Measurements from ENCODE around the gene SERP2. TPM values are rescaled to one million over a fixed set of nuclear protein-coding genes. Genes with fewer than 3 reads are reported as not detected.

Gene SERP2
- total RNA-seq, 1 donor from 2014 or later: 22.3 TPM

DNA sequence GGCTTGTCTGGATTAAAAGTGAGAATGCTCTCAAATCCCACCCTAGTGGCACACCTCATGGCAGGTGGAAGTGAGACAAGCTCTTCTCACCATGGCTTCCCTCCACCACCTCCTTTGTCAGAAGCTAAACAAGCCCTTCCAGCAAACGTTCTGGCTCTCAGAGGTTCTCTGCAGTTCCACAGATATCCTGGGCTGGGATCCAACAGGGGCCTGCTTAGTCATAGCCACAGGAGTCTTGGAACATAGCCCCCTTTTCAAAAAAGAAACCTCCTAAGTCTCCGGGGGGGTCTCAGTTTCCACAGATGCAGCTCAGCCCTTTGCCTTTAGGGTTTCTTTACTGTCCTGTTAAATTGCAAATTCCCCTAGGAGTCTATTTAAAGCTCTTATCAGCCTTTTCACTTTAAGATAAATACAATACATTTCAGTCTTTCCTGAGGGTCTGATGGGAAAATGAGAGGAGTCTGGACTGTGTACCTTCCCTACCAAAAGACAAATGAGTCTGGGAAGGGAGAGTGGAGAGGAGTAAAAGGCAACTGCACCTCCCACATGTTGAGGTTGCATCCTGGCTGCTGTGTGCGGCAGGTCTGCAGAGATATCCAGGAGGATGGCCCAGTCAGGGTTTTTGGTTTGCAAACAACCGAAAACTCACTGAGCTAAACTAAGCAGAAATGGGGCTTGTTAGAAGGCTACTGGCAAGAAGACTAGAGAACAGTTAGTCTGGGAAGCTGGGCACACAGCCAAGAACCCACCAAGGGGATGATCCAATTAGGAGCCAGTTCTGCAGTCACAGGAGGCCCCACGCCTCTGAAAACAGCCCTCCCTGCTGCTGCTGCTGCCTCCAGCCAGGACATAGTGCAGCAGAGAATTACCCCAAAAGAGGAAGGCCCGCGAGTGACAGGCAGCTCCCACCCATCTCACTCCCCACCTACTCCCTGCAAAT lies 41.4 kb upstream of the SERP2 start:
- H3K4me3 Mint-ChIP-seq (ENCODE audit: unreplicated experiment): peak overlapping the region; percentile 28
- peak overlapping the region; percentile 53 for H3K27ac Mint-ChIP-seq (ENCODE audit: unreplicated experiment)
- peaks cover 5% of the 10 kb centered on the region for H3K36me3 Mint-ChIP-seq (ENCODE audit: unreplicated experiment)
- TF ChIP-seq, protein P1, sequence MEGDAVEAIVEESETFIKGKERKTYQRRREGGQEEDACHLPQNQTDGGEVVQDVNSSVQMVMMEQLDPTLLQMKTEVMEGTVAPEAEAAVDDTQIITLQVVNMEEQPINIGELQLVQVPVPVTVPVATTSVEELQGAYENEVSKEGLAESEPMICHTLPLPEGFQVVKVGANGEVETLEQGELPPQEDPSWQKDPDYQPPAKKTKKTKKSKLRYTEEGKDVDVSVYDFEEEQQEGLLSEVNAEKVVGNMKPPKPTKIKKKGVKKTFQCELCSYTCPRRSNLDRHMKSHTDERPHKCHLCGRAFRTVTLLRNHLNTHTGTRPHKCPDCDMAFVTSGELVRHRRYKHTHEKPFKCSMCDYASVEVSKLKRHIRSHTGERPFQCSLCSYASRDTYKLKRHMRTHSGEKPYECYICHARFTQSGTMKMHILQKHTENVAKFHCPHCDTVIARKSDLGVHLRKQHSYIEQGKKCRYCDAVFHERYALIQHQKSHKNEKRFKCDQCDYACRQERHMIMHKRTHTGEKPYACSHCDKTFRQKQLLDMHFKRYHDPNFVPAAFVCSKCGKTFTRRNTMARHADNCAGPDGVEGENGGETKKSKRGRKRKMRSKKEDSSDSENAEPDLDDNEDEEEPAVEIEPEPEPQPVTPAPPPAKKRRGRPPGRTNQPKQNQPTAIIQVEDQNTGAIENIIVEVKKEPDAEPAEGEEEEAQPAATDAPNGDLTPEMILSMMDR (IDR thresholded peaks at IDR 0.05; ENCODE audit: partially characterized antibody, unreplicated experiment): no peak
- H3K4me1 Mint-ChIP-seq (ENCODE audit: low read depth, unreplicated experiment): peaks cover 12% of the 10 kb centered on the region
- peaks cover 8% of the 10 kb centered on the region for H3K9me3 Mint-ChIP-seq (ENCODE audit: unreplicated experiment)
- H3K27me3 Mint-ChIP-seq (ENCODE audit: unreplicated experiment): no peaks in the 10 kb centered on the region
- DNase-seq: peak; percentile 43

DNA sequence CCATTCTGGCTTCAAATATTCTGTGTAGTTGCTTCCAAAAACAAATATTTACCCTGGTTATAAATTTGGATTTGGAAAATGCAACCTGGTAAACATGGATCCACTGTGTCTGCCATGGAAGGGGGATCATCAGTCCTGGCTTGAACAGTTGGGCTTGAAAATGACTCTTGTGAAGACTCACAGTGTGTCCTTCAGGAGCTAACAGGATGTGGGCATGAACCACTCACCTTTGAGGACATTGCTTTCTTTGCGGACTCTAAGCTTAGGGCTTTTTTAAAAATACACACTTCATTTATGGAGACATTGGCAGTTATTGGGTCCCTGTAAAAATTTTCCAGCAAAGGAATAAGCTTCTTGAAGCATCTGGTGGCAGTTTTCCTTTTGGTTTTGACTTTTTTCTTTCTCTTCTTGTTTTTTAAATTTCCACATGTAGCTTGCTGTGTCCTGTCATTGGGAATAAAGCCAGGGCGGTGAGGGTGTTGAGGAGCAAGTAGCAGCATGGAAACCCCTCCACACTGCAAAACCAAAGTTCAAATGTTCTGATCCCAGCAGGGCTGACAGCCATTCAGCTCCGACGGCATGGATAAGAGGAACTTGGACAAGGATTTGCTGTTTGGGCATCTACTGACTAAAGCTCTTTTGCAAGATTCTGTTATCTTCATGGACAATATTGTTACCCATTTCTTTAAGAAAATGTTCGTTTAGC lies 39.5 kb upstream of the SERP2 start:
- Mint-ChIP-seq H3K36me3 (ENCODE audit: unreplicated experiment) (peaks cover under 1% of the 10 kb centered on the region), H3K4me3 (ENCODE audit: unreplicated experiment) (no peak overlapping the region), H3K27ac (ENCODE audit: unreplicated experiment) (no peak overlapping the region), H3K27me3 (ENCODE audit: unreplicated experiment) (peaks cover 6% of the 10 kb centered on the region), H3K9me3 (ENCODE audit: unreplicated experiment) (peaks cover 2% of the 10 kb centered on the region), H3K4me1 (ENCODE audit: low read depth, unreplicated experiment) (peaks cover 12% of the 10 kb centered on the region)
- TF ChIP-seq, protein P1 (IDR thresholded peaks at IDR 0.05; ENCODE audit: partially characterized antibody, unreplicated experiment): no peak
- DNase-seq: no peak

DNA sequence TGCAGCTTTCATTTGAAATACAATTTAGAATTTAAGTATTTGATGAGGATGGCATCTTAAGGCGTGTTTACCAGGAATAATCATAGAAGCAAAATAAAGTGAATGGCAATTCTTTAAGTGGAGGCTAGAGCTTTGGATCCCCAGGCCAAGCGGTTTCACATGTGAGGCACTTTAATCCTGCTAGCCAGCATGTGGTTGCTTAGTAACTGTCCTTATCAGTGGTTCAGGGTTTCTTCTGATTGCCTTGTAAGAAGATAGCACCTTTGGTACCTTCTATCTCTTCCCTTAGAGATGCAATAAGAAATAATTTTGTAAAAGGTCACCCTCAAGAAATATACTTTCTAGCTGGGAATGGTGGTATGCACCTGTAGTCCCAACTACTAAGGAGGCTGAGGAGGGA lies 38.9 kb upstream of the SERP2 start:
- peaks cover 3% of the 10 kb centered on the region for H3K9me3 Mint-ChIP-seq (ENCODE audit: unreplicated experiment)
- peaks cover 4% of the 10 kb centered on the region for H3K36me3 Mint-ChIP-seq (ENCODE audit: unreplicated experiment)
- H3K4me3 Mint-ChIP-seq (ENCODE audit: unreplicated experiment): no peak overlapping the region
- DNase-seq: no peak
- peaks cover 6% of the 10 kb centered on the region for H3K27me3 Mint-ChIP-seq (ENCODE audit: unreplicated experiment)
- H3K27ac Mint-ChIP-seq (ENCODE audit: unreplicated experiment): no peak overlapping the region
- H3K4me1 Mint-ChIP-seq (ENCODE audit: low read depth, unreplicated experiment): peaks cover 12% of the 10 kb centered on the region
- TF ChIP-seq, protein P1 (IDR thresholded peaks at IDR 0.05; ENCODE audit: partially characterized antibody, unreplicated experiment): no peak

DNA sequence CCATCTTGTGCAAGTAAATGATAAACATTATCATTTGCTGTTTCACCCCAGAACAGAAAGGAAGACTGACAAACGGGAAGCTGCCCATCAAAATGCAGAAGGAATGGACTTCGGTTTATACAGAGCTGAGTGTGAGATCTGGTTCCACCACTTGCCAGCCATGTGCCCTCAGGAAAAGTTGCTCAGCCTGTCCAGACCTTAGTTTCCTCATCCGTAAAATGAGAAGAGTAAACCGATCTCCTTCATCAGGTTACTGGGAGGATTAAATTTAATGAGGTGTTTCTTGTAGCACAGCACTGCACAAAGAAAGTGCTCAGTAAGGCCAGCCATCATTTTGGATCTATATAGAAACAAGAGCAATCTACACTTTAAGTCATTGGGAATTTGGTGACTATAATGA lies 36.7 kb upstream of the SERP2 start:
- Mint-ChIP-seq H3K9me3 (ENCODE audit: unreplicated experiment) (peaks cover 1% of the 10 kb centered on the region), H3K4me3 (ENCODE audit: unreplicated experiment) (no peak overlapping the region), H3K27me3 (ENCODE audit: unreplicated experiment) (peaks cover 6% of the 10 kb centered on the region), H3K4me1 (ENCODE audit: low read depth, unreplicated experiment) (peaks cover 11% of the 10 kb centered on the region), H3K27ac (ENCODE audit: unreplicated experiment) (no peak overlapping the region), H3K36me3 (ENCODE audit: unreplicated experiment) (peaks cover 9% of the 10 kb centered on the region)
- no peak for DNase-seq
- TF ChIP-seq, protein P1 (IDR thresholded peaks at IDR 0.05; ENCODE audit: partially characterized antibody, unreplicated experiment): no peak
